B cell (primary cell): Measurements from ENCODE around the gene PKIG. TPM values are rescaled to one million over a fixed set of nuclear protein-coding genes. Genes with fewer than 3 reads are reported as not detected.

Experiments
- ATAC-seq: fragments of 200-7000 bp; cut with Tn5 transposase; one replicate; pipeline ENCODE4 v1.10.0; 2021; ENCODE audit warnings: low read depth, mild to moderate bottlenecking, moderate number of reproducible peaks, moderate library complexity
- CTCF ChIA-PET: fragments of 350-600 bp; sonication (Branson Sonifier 250); formaldehyde crosslinking; loops from one replicate; lab custom pipeline; 2021; ENCODE audit warnings: antibody characterized with exemption, inconsistent platforms; lab: Charles Lee
- POLR2A ChIA-PET: fragments of 350-600 bp; sonication (Branson Sonifier 250); formaldehyde crosslinking; loops from one replicate; lab custom pipeline; 2021; ENCODE audit warnings: antibody characterized with exemption; lab: Charles Lee
- DNase-seq: peaks from one replicate; pipeline ENCODE4 v3.0.0; 2013
- H2AFZ ChIP-seq: 2 replicates; pipeline ENCODE4 v1.6.1; 2012; ENCODE audit warnings: mild to moderate bottlenecking, low read depth, low read length; ENCODE audit not compliant: insufficient read depth, poor library complexity, severe bottlenecking
- H3K27ac ChIP-seq, 2 donors: 1 replicate in 1 of 2; 2 replicates in 1 of 2; pipeline ENCODE4 v1.5.1; 2012 to 2013; ENCODE audit warnings: low read length in 2 of 2, mild to moderate bottlenecking in 2 of 2, moderate library complexity in 1 of 2
- H3K27me3 ChIP-seq, 4 experiments: fragments of 200-600 bp in 1 of 4; sonication (generic) in 1 of 4; replicated peaks in 1 of 4; 1 replicate in 2 of 4; 2 replicates in 2 of 4; pipeline versions ENCODE4 v1.6.1 to v1.7.0; 2013 to 2016; ENCODE audit warnings: low read length in 3 of 4, mild to moderate bottlenecking in 2 of 4, mixed read lengths in 1 of 4, moderate library complexity in 1 of 4; ENCODE audit not compliant: insufficient read depth in 4 of 4, control insufficient read depth in 3 of 4; ENCODE audit errors: control extremely low read depth in 1 of 4
- H3K36me3 ChIP-seq, 2 experiments: replicated peaks in 1 of 2; 1 replicate in 1 of 2; 2 replicates in 1 of 2; pipeline versions ENCODE4 v1.6.1 to v1.7.1; 2013; ENCODE audit warnings: low read length in 1 of 2; ENCODE audit not compliant: insufficient read depth in 2 of 2, control insufficient read depth in 1 of 2; ENCODE audit errors: control extremely low read depth in 1 of 2, extremely low read depth in 1 of 2
- H3K4me1 ChIP-seq, 2 donors: fragments of 200-600 bp in 1 of 2; sonication (generic) in 1 of 2; 1 replicate in 1 of 2; 2 replicates in 1 of 2; pipeline versions ENCODE4 v1.5.1 to v1.6.1; 2013 to 2017; ENCODE audit warnings: low read length in 2 of 2; ENCODE audit not compliant: control insufficient read depth in 2 of 2, insufficient read depth in 2 of 2
- H3K4me2 ChIP-seq: replicated peaks from 2 replicates; pipeline ENCODE3; 2012; ENCODE audit warnings: mild to moderate bottlenecking, low read depth, low read length; ENCODE audit not compliant: poor library complexity, severe bottlenecking
- H3K4me3 ChIP-seq, 5 experiments: fragments of 200-600 bp in 1 of 5; sonication (generic) in 1 of 5; 1 replicate in 3 of 5; 2 replicates in 2 of 5; pipeline versions ENCODE4 v1.5.1 to v1.7.0; 2011 to 2016; ENCODE audit warnings: low read length in 4 of 5, mild to moderate bottlenecking in 4 of 5, low read depth in 2 of 5, control low read depth in 1 of 5, moderate library complexity in 1 of 5; ENCODE audit not compliant: insufficient read depth in 1 of 5; ENCODE audit errors: control extremely low read depth in 1 of 5, extremely low read depth in 1 of 5
- H3K79me2 ChIP-seq: fragments of 200-600 bp; sonication (generic); one replicate; pipeline ENCODE4 v1.6.0; 2016; ENCODE audit warnings: low read length; ENCODE audit not compliant: control insufficient read depth, insufficient read depth
- H3K9ac ChIP-seq: fragments of 200-600 bp; sonication (generic); 2 replicates; pipeline ENCODE4 v1.6.1; 2017; ENCODE audit warnings: mild to moderate bottlenecking, low read length, moderate library complexity
- H3K9me3 ChIP-seq, 3 donors: one replicate each; pipeline versions ENCODE4 v1.6.1 to v1.7.1; 2013; ENCODE audit warnings: low read length in 2 of 3; ENCODE audit not compliant: control insufficient read depth in 2 of 3, insufficient read depth in 1 of 3; ENCODE audit errors: control extremely low read depth in 1 of 3
- H4K20me1 ChIP-seq: 2 replicates; pipeline ENCODE4 v1.6.0; 2012; ENCODE audit warnings: mild to moderate bottlenecking, low read length; ENCODE audit not compliant: insufficient read depth, control insufficient read depth, poor library complexity, severe bottlenecking
- H3K27ac Mint-ChIP-seq: one replicate; pipeline ENCODE4 v1.8.0; 2021; ENCODE audit warnings: mixed read lengths
- H3K27me3 Mint-ChIP-seq: one replicate; pipeline ENCODE4 v1.8.0; 2021; ENCODE audit warnings: mixed read lengths
- H3K4me1 Mint-ChIP-seq: one replicate; pipeline ENCODE4 v1.8.0; 2021; ENCODE audit warnings: mixed read lengths
- H3K4me3 Mint-ChIP-seq: one replicate; pipeline ENCODE4 v1.8.0; 2021; ENCODE audit warnings: mixed read lengths
- H3K9me3 Mint-ChIP-seq: one replicate; pipeline ENCODE4 v1.8.0; 2022; ENCODE audit warnings: mixed read lengths; ENCODE audit not compliant: insufficient read depth
- CTCF ChIP-seq: fragments of 200-600 bp; IDR thresholded peaks from one replicate; pipeline ENCODE4 v1.8.0; 2022; ENCODE audit warnings: antibody characterized with exemption, mild to moderate bottlenecking
- EZH2 ChIP-seq: IDR thresholded peaks from 2 replicates; pipeline ENCODE4 v1.6.1; 2012; ENCODE audit warnings: borderline replicate concordance, low read depth, mild to moderate bottlenecking, moderate library complexity, low read length; ENCODE audit not compliant: insufficient read depth, poor library complexity, severe bottlenecking
- WGBS: methylation state at CpG from one replicate; pipeline ENCODE4 v1.1.5; 2013; ENCODE audit warnings: missing lambda C conversion rate; ENCODE audit not compliant: insufficient coverage; 5-methylcytosine and 5-hydroxymethylcytosine counted together
- intact Hi-C: fragments of 100-400 bp; cut with micrococcal nuclease; formaldehyde crosslinking; loops from one replicate; pipeline ENCODE4 v1.10.0; 2022
- polyA plus RNA-seq: library from polyadenylated mRNA; depleted of rRNA; stranded (reverse); fragments of >200 nt; gene quantifications from 2 replicates; pipeline ENCODE4 v1.2.3, GENCODE V29; 2012
- total RNA-seq, 2 donors: library from RNA; stranded (reverse); fragments of 120-200 nt in 1 of 2; gene quantifications; 1 replicate in 1 of 2; 2 replicates in 1 of 2; pipeline versions ENCODE4 v1.2.3 to v1.2.4, GENCODE V29; 2013 to 2022

Gene PKIG
- total and polyA plus RNA-seq, 2 donors (not counting 1 experiment from before 2014, with no cell fraction given) = 128 to 168 TPM

GRCh38 chr20:44589537-44589936, 7.2 kb downstream of the PKIG start:
- Histone ChIP-seq H3K9ac (peak overlapping the region; percentile 1), H4K20me1 (no peaks in the 10 kb centered on the region), H3K36me3 (peaks cover 0 to 43% of the 10 kb centered on the region in 2 experiments), H3K4me3 (no peak overlapping the region), H3K4me1 (peaks cover 95 to 98% of the 10 kb centered on the region in 2 donors), H3K27me3 (no peaks in the 10 kb centered on the region), H3K27ac (peak overlapping the region; percentile 85 to 89), H3K79me2 (peaks cover 82% of the 10 kb centered on the region), H2AFZ (no peak overlapping the region), H3K9me3 (no peaks in the 10 kb centered on the region), H3K4me2 (peak overlapping the region; percentile 59)
- no peak for DNase-seq
- WGBS = no CpG with 5 or more reads among the region's 4 CpGs
- ATAC-seq = no peak
- ChIA-PET CTCF (interaction anchor here (1.7 to 24.0 kb wide), 3 partner anchors 13 to 54 kb away, joined by 8 to 772 read pairs (median 105); no protein-coding TSS in a partner anchor), POLR2A (interaction anchor here (0.7 kb wide), 1 partner anchor 13 kb away, joined by 3 read pairs; no protein-coding TSS in a partner anchor)
- no peak for TF ChIP-seq EZH2
- TF ChIP-seq CTCF = no peak
- intact Hi-C loops = loop anchor here (10.0 kb wide), 2 partner anchors 375 kb away; partner anchors contain the start of genes OSER1, STK4 and TOMM34
- Mint-ChIP-seq H3K9me3 (no peaks in the 10 kb centered on the region), H3K4me1 (peaks cover 94% of the 10 kb centered on the region), H3K27ac (peak overlapping the region; percentile 93), H3K4me3 (peak overlapping the region; percentile 12), H3K27me3 (no peaks in the 10 kb centered on the region)

- ChIA-PET CTCF (interaction anchor here (1.0 to 24.0 kb wide), 8 partner anchors 9 to 55 kb away, joined by 3 to 772 read pairs (median 4); no protein-coding TSS in a partner anchor), POLR2A (interaction anchor here (0.8 to 1.0 kb wide), 2 partner anchors 11 to 16 kb away, joined by 3 to 4 read pairs; no protein-coding TSS in a partner anchor)
- H3K36me3 ChIP-seq = peaks cover 0 to 50% of the 10 kb centered on the region in 2 experiments
- no peaks in the 10 kb centered on the region for H3K27me3 ChIP-seq
- DNase-seq (peak; percentile 47), ATAC-seq (no peak)
- peak overlapping the region; percentile 59 for H3K4me2 ChIP-seq
- peak overlapping the region; percentile 49 for H2AFZ ChIP-seq
- peaks cover 85% of the 10 kb centered on the region for H3K79me2 ChIP-seq
- peaks cover 91% of the 10 kb centered on the region for H3K4me1 Mint-ChIP-seq
- H3K9me3 ChIP-seq = no peaks in the 10 kb centered on the region
- H3K4me3 Mint-ChIP-seq = peak overlapping the region; percentile 68
- peaks cover 89 to 98% of the 10 kb centered on the region in 2 donors for H3K4me1 ChIP-seq
- H3K27ac Mint-ChIP-seq = peak overlapping the region; percentile 93
- WGBS = 87% methylated on average over 6 of the region's 9 CpGs
- no peak for TF ChIP-seq EZH2
- no peak for TF ChIP-seq CTCF
- H3K4me3 ChIP-seq = peak overlapping the region in 1 of 5 experiments; percentile 22
- peak overlapping the region; percentile 14 for H3K9ac ChIP-seq
- H3K27ac ChIP-seq = peak overlapping the region; percentile 85 to 89
- H3K9me3 Mint-ChIP-seq = no peaks in the 10 kb centered on the region
- no peaks in the 10 kb centered on the region for H4K20me1 ChIP-seq
- intact Hi-C loops = no loop called here
- no peaks in the 10 kb centered on the region for H3K27me3 Mint-ChIP-seq
These were observed 8.8 kb downstream of the PKIG start for GRCh38 chr20:44590980-44591778.
